ENCODE results near the gene LGALS12. TPM values are rescaled to one million over a fixed set of nuclear protein-coding genes. Genes with fewer than 3 reads are reported as not detected.
"Not testable (repeated sequence)": the region's sequence is repeated elsewhere in the genome, so short reads cannot be mapped to it uniquely, and the experiment has no call there.

Gene LGALS12
- total RNA-seq, 2 experiments from 2014 or later: not detected

GRCh38 chr11:63508745-63509144 is 2.9 kb downstream of the LGALS12 start:
- no peaks in the 10 kb centered on the region for H3K36me3 Mint-ChIP-seq (ENCODE audit: low read depth)
- H3K4me1 Mint-ChIP-seq: peaks cover 7% of the 10 kb centered on the region
- POLR2A ChIA-PET: no interaction called here
- H3K27me3 Mint-ChIP-seq: peaks cover 2% of the 10 kb centered on the region
- no peak for DNase-seq
- H3K4me3 Mint-ChIP-seq: no peak overlapping the region
- H3K9me3 Mint-ChIP-seq: no peaks in the 10 kb centered on the region
- CTCF ChIA-PET: interaction anchor here (0.7 to 1.9 kb wide), 2 partner anchors 9 to 29 kb away, joined by 3 to 4 read pairs; no protein-coding TSS in a partner anchor
- no peak overlapping the region for H3K27ac Mint-ChIP-seq

- Mint-ChIP-seq H3K4me3 (no peak overlapping the region), H3K4me1 (peaks cover 5% of the 10 kb centered on the region), H3K9me3 (no peaks in the 10 kb centered on the region), H3K27me3 (no peaks in the 10 kb centered on the region), H3K27ac (no peak overlapping the region), H3K36me3 (ENCODE audit: low read depth) (no peaks in the 10 kb centered on the region)
- DNase-seq: no peak
- ChIA-PET CTCF (interaction anchor here (0.6 to 0.9 kb wide), 2 partner anchors 130 to 612 kb away, joined by 3 to 6 read pairs; no protein-coding TSS in a partner anchor), POLR2A (no interaction called here)
Measured at GRCh38 chr11:63510360-63511047, 4.6 kb downstream of the LGALS12 start.

GRCh38 chr11:63511048-63511748 is 5.3 kb downstream of the LGALS12 start:
- DNase-seq: no peak
- Mint-ChIP-seq H3K4me1 (peaks cover under 1% of the 10 kb centered on the region), H3K27ac (no peak overlapping the region), H3K4me3 (no peak overlapping the region), H3K27me3 (no peaks in the 10 kb centered on the region), H3K36me3 (ENCODE audit: low read depth) (no peaks in the 10 kb centered on the region), H3K9me3 (no peaks in the 10 kb centered on the region)
- CTCF ChIA-PET: interaction anchor here (0.6 to 1.7 kb wide), 3 partner anchors 32 to 613 kb away, joined by 3 to 6 read pairs (median 5); no protein-coding TSS in a partner anchor
- POLR2A ChIA-PET: no interaction called here

GRCh38 chr11:63512816-63513215 is 6.9 kb downstream of the LGALS12 start:
- Mint-ChIP-seq H3K4me1 (no peaks in the 10 kb centered on the region), H3K9me3 (no peaks in the 10 kb centered on the region), H3K4me3 (no peak overlapping the region), H3K27me3 (no peaks in the 10 kb centered on the region), H3K27ac (no peak overlapping the region), H3K36me3 (ENCODE audit: low read depth) (no peaks in the 10 kb centered on the region)
- POLR2A ChIA-PET: no interaction called here
- CTCF ChIA-PET: interaction anchor here (1.7 kb wide), 1 partner anchor 33 kb away, joined by 5 read pairs; no protein-coding TSS in a partner anchor
- no peak for DNase-seq

- Mint-ChIP-seq H3K4me3 (no peak overlapping the region), H3K9me3 (peaks cover 2% of the 10 kb centered on the region), H3K4me1 (peaks cover 12% of the 10 kb centered on the region), H3K36me3 (ENCODE audit: low read depth) (no peaks in the 10 kb centered on the region), H3K27ac (no peak overlapping the region), H3K27me3 (peaks cover 4% of the 10 kb centered on the region)
- ChIA-PET POLR2A (no interaction called here), CTCF (interaction anchor here (1.2 to 1.5 kb wide), 2 partner anchors 9 to 21 kb away, joined by 3 to 5 read pairs; partner anchors contain the start of gene PLAAT4)
- DNase-seq: no peak
Measured at GRCh38 chr11:63516109-63516508, 10.2 kb downstream of the LGALS12 start.

- Mint-ChIP-seq H3K36me3 (ENCODE audit: low read depth) (no peaks in the 10 kb centered on the region), H3K4me3 (no peak overlapping the region), H3K4me1 (peaks cover 12% of the 10 kb centered on the region), H3K9me3 (peaks cover 2% of the 10 kb centered on the region), H3K27ac (no peak overlapping the region), H3K27me3 (peaks cover 4% of the 10 kb centered on the region)
- ChIA-PET CTCF (interaction anchor here (1.5 to 1.7 kb wide), 4 partner anchors 10 to 32 kb away, joined by 3 to 5 read pairs (median 4); partner anchors contain the start of gene PLAAT4), POLR2A (no interaction called here)
- no peak for DNase-seq
Measured at GRCh38 chr11:63517156-63517555, 11.3 kb downstream of the LGALS12 start.

GRCh38 chr11:63518548-63518947 is 12.7 kb downstream of the LGALS12 start:
- no peak overlapping the region for H3K27ac Mint-ChIP-seq
- POLR2A ChIA-PET: no interaction called here
- DNase-seq: no peak
- H3K27me3 Mint-ChIP-seq: peaks cover 4% of the 10 kb centered on the region
- CTCF ChIA-PET: interaction anchor here (1.6 to 1.7 kb wide), 2 partner anchors 11 to 26 kb away, joined by 4 read pairs; no protein-coding TSS in a partner anchor
- peaks cover 2% of the 10 kb centered on the region for H3K9me3 Mint-ChIP-seq
- peaks cover 1% of the 10 kb centered on the region for H3K36me3 Mint-ChIP-seq (ENCODE audit: low read depth)
- peaks cover 12% of the 10 kb centered on the region for H3K4me1 Mint-ChIP-seq
- no peak overlapping the region for H3K4me3 Mint-ChIP-seq

GRCh38 chr11:63520606-63521170 is 14.8 kb downstream of the LGALS12 start:
- ChIA-PET CTCF (interaction anchor here (0.8 to 1.2 kb wide), 3 partner anchors 12 to 53 kb away, joined by 3 to 5 read pairs (median 3); partner anchors contain the start of gene PLAAT4), POLR2A (no interaction called here)
- Mint-ChIP-seq H3K9me3 (peaks cover 7% of the 10 kb centered on the region), H3K27ac (no peak overlapping the region), H3K4me1 (peaks cover 12% of the 10 kb centered on the region), H3K4me3 (no peak overlapping the region), H3K27me3 (peaks cover 4% of the 10 kb centered on the region), H3K36me3 (ENCODE audit: low read depth) (peaks cover 4% of the 10 kb centered on the region)
- no peak for DNase-seq

GRCh38 chr11:63521896-63522295 is 16.0 kb downstream of the LGALS12 start:
- Mint-ChIP-seq H3K4me1 (peaks cover 12% of the 10 kb centered on the region), H3K27ac (no peak overlapping the region), H3K27me3 (peaks cover 4% of the 10 kb centered on the region), H3K4me3 (no peak overlapping the region), H3K36me3 (ENCODE audit: low read depth) (peaks cover 4% of the 10 kb centered on the region), H3K9me3 (peaks cover 7% of the 10 kb centered on the region)
- no peak for DNase-seq
- CTCF ChIA-PET: interaction anchor here (1.2 kb wide), 1 partner anchor 52 kb away, joined by 5 read pairs; no protein-coding TSS in a partner anchor
- POLR2A ChIA-PET: no interaction called here

GRCh38 chr11:63523151-63523550 is 17.3 kb downstream of the LGALS12 start:
- ChIA-PET POLR2A (no interaction called here), CTCF (interaction anchor here (0.6 kb wide), 1 partner anchor 142 kb away, joined by 3 read pairs; no protein-coding TSS in a partner anchor)
- Mint-ChIP-seq H3K27me3 (peaks cover 4% of the 10 kb centered on the region), H3K4me3 (no peak overlapping the region), H3K4me1 (peaks cover 10% of the 10 kb centered on the region), H3K9me3 (peaks cover 7% of the 10 kb centered on the region), H3K36me3 (ENCODE audit: low read depth) (peaks cover 4% of the 10 kb centered on the region), H3K27ac (no peak overlapping the region)
- no peak for DNase-seq

- ChIA-PET POLR2A (no interaction called here), CTCF (no interaction called here)
- DNase-seq: no peak
- H3K36me3 Mint-ChIP-seq (ENCODE audit: low read depth): peaks cover 4% of the 10 kb centered on the region
- H3K27me3 Mint-ChIP-seq: no peaks in the 10 kb centered on the region
- peaks cover 32% of the 10 kb centered on the region for H3K4me1 Mint-ChIP-seq
- peaks cover 5% of the 10 kb centered on the region for H3K9me3 Mint-ChIP-seq
- no peak overlapping the region for H3K27ac Mint-ChIP-seq
- H3K4me3 Mint-ChIP-seq: no peak overlapping the region
Measured at GRCh38 chr11:63527667-63528066, 21.8 kb downstream of the LGALS12 start.

GRCh38 chr11:63528156-63528555 is 22.3 kb downstream of the LGALS12 start:
- DNase-seq; H3K27me3 Mint-ChIP-seq; CTCF ChIA-PET; H3K36me3 Mint-ChIP-seq (ENCODE audit: low read depth); H3K9me3 Mint-ChIP-seq; H3K27ac Mint-ChIP-seq; POLR2A ChIA-PET; H3K4me3 Mint-ChIP-seq: not testable (repeated sequence)
- peaks cover 37% of the 10 kb centered on the region for H3K4me1 Mint-ChIP-seq
